Measurements from ENCODE around the gene GTF2H1.
A peak's percentile ranks its signal among the peaks of the same experiment; 100 is the strongest.

Gene GTF2H1

DNA sequence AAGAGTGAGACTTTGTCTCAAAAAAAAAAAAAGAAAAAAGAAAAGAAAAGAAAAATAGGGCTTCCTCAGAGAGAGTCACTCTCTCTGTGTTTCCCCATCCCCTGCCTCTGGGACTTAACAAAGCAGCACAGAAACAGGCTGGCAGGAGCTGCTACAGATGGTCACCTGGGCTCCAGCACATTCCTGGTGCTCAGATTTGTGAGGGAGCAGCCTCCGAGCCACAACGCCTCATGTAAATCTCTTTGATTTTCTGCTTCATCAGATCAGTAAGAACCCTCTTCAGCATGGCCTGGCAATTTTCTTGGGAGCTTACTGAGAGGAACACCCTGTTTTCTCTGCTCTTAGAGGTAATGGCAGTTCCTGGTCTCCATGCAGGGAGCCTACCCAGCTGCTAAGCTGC is 56.8 kb downstream of the GTF2H1 start:
- TF ChIP-seq GATA3 (IDR thresholded peaks at IDR 0.05; ENCODE audit: low read depth, low read length): no peak
- no peak for TF ChIP-seq GATA2 (IDR thresholded peaks at IDR 0.05; ENCODE audit: low read depth, low read length)

DNA sequence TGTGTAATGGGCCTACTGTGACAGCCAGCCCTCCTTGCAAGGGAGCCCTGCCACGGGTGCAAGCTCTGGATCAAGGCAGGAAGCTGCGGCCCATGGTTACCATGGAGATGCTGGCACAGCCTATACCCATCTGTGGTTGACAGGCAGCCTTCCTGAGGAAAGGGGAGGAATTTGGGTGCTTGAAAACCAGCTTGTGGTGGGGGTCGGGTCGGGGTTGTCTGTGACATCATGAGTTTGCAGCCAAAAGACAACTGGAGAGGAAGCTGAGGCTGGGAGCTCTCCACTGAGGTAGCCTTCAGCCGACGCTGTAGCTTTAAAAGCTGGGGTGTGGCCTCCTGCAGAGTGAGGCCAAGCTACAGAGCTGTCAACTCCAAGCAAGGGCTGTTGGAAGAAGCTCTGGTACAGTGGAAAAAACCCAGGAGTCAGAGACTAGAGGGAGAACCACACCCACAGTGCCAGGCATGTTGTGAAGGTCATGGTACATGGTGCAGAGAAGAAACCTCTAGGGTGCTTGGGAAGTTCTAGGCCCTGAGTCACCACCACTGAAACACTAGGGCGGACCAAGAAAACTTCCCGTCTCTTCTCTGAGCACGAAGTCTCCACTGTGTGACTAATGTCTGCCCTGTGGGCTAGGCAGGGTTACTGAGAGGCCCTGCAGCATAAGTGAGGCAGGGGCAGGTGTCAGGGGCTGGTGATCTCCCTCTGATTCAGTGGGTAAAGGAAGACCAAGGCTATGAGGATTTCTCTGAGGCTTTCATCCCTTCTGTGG is 61.2 kb downstream of the GTF2H1 start:
- no peak for TF ChIP-seq GATA3 (IDR thresholded peaks at IDR 0.05; ENCODE audit: low read depth, low read length)
- no peak for TF ChIP-seq GATA2 (IDR thresholded peaks at IDR 0.05; ENCODE audit: low read depth, low read length)

DNA sequence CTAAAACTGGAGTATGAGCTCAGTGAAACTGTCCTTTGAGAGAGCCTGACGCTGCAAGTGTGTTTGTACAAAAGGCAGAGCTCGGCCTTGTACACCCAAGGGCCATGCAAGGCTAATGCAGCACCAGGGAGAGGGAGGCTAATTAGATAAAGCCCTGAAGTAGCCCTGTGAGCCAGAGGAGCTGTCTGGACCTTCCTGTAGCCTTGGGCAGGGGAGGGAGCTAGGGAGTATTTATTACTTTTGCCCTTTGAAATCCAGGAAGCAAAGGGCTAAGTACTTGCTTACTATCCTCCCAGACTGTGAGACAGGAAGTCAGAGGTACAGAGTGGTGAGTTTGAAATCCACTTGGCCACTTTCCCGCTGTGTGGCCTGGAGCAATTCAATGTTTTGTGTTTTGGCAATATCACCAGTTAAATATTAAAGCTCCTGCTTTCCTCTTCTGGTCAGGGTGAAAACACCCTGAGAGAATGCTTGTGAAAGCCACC is 61.8 kb downstream of the GTF2H1 start:
- TF ChIP-seq GATA3 (IDR thresholded peaks at IDR 0.05; ENCODE audit: low read depth, low read length): no peak
- TF ChIP-seq GATA2 (IDR thresholded peaks at IDR 0.05; ENCODE audit: low read depth, low read length): no peak

DNA sequence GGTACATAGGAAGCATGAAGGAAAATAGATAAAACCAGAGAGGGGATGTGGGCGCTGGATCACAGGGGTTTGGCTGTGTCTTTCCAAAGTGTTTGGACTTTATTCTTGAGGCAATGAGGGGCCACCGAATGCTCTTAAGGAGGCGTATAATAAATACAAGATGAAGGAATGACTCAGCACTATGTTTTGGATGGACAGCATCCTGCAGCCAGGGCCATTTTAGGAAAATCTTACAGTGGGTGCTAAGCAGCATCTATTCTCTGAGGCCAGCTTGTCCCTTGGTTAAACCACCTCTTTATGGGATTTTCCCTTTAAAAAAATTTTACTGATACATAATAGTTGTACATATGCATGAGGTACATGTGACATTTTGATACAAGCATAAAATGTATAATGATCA is 67.7 kb downstream of the GTF2H1 start:
- no peak for TF ChIP-seq GATA2 (IDR thresholded peaks at IDR 0.05; ENCODE audit: low read depth, low read length)
- TF ChIP-seq GATA3 (IDR thresholded peaks at IDR 0.05; ENCODE audit: low read depth, low read length): no peak

DNA sequence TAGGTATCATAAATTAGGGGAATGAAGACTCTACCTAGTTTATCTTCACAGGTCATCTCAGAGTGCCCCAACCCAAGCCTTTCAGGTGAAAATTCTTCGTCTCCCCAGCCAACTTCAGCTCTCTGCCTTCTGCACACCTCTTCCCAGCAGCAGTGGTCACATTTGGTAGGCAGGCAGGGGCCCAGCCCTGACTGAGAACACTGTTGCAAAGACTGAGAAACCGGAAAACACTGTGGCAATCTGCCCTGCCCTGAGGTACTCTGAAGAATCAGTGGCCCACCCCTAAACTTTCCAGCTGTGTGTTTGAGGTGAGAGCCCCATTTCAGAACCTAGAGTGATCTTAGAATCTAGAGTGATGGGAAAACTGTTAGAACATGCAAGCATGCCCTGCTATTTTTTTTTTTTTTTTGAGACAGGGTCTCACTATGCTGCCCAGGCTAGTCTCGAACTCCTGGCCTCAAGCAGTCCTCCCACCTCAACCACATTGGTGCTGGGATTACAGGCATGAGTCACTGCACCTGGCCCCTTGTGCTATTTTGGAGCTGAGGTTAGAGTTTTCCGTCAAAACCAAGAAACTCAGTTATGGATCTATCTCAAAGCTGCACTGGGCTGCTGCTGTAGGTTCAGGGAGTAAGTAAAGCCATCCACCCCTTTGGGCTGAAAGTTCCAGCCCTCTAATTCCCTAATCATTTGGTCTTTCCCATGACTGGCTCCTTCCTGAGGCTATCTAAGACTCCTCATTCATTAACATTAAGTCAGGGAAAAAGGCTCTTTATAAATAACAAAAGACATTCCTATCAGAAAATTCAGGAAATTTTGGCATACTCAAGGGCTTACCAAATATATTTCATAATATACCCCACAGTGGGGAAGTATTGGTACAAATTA is 70.3 kb downstream of the GTF2H1 start:
- TF ChIP-seq GATA2 (IDR thresholded peaks at IDR 0.05; ENCODE audit: low read depth, low read length) (no peak), GATA3 (IDR thresholded peaks at IDR 0.05; ENCODE audit: low read depth, low read length) (no peak)

DNA sequence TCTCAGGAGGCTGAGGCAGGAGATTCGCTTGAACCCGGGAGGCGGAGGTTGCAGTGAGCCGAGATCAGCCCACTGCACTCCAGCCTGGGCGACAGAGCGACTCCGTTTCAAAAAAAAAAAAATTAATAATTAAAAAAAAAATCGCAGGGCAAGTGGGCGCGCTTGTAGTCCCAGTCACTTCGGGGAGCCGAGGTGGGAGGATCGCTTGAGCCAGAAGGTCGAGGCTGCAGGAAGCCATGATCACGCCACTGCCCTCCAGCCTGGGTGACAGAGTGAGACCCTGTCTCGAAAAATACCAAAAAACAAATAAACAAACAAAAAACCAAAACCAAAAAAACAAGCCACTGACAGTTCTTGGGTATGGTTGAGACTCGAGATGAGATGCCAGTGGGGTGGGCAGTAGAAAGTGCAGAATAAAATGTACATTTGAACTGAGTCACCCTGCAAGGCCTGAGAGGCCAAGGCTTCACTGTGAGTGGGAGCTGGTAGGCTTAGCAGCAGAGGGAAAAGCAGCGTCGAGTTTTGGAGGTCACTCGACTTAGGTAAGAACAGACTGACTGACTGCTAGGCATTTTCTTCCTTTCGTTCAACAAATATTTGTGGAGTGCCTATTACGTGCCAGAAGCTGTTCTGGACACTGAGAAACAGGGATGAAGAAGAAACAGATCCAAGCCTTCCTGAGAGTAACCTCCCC is 71.4 kb downstream of the GTF2H1 start:
- TF ChIP-seq GATA2 (IDR thresholded peaks at IDR 0.05; ENCODE audit: low read depth, low read length) (no peak), GATA3 (IDR thresholded peaks at IDR 0.05; ENCODE audit: low read depth, low read length) (no peak)

DNA sequence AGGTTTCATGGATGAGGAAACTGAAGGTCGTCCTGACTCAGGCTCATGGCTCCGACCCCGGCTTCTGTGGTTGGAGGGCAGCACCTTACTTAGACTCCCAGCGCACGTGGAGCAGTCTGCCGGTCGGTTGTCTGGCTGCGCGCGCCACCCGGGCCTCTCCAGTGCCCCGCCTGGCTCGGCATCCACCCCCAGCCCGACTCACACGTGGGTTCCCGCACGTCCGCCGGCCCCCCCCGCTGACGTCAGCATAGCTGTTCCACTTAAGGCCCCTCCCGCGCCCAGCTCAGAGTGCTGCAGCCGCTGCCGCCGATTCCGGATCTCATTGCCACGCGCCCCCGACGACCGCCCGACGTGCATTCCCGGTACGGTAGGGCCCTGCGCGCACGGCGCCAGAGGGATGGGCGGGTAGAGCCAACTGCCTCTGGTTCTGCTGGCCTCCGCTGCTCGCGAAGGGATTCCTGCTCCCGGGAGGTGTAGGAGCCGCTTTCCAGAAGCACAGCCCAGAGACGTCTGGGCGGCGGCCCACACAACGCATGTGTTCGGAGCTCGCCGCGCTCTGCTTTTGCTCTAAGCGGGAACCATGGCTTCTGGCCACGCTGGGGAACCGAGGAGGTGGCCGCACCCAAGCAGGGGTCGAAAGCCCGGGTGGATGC is 72.0 kb downstream of the GTF2H1 start, which contains the start of gene LDHA:
Gene LDHA (plus strand): TSS at position 289 of the 653 bp plus-strand sequence. CDS start 2,280 bp downstream, outside the sequence.
- no peak for TF ChIP-seq GATA3 (IDR thresholded peaks at IDR 0.05; ENCODE audit: low read depth, low read length)

DNA sequence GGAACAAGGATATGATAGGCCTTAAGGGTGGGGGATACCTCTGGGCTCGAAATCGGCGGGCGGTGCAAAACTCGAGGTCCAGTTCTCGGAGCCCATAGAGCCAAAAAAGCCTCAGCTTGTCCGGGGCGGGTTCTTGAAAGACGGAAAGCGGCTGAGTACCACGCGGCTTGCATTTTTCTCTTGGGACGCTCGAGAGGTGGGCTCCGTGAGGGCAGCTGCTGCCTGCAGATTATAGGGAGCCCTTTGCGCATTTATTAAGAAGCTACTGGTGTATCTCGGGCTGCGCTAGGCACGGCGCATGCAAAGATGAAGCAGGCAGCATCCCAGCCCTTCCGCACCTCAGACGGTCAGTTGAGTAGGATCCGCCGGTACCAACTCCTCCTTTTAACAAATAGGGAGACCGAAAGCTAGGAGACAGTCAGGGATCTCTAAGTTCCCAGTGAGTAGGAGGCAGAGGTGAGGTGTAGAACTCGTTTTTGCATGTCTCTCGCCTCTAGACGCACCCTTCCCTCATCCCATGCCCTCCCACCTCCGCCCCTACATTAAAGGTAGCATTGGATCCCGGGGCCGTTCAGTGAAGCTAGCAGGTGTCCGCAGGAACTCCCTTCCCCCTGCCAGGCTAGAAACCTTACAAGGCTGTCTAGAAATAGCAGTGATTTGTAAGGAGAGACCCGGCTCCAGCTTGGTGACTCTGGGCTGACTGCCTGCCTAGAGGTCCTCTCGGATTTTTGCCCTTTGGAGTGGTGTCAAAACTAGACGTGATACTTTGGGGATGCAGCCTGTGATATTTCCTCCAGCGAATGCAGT is 72.8 kb downstream of the GTF2H1 start:
- TF ChIP-seq GATA2 (IDR thresholded peaks at IDR 0.05; ENCODE audit: low read depth, low read length) (no peak), GATA3 (IDR thresholded peaks at IDR 0.05; ENCODE audit: low read depth, low read length) (no peak)

DNA sequence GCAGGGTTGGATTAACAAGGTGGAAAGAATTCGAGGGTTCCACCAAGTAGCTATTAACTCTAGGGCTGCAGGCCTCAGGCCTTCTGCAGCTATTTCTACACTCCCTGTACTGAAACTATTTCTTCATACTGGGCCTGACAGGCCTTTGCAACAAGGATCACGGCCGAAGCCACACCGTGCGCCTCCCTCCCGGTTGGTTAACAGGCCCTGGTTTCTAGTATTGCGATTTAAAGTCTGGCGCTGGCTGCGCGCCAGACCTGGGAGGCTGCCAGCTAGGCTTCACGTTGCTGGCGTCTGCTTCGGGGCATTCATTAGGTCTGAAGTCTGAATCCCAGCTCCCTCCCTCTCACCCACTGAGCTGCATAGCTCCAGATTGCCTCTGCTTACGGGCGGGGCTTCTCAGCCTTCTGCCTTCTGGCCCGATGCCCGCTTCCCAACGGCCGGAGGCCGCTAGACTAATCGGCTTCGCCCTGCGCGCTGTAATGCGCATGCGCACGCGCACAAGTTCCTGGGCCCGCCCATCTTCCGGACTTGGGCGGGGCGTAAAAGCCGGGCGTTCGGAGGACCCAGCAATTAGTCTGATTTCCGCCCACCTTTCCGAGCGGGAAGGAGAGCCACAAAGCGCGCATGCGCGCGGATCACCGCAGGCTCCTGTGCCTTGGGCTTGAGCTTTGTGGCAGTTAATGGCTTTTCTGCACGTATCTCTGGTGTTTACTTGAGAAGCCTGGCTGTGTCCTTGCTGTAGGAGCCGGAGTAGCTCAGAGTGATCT is 73.6 kb downstream of the GTF2H1 start:
- TF ChIP-seq GATA3 (IDR thresholded peaks at IDR 0.05; ENCODE audit: low read depth, low read length) (no peak), GATA2 (IDR thresholded peaks at IDR 0.05; ENCODE audit: low read depth, low read length) (0 out of 2 replicates have a peak, but pooled peaks have one; percentile 6)

DNA sequence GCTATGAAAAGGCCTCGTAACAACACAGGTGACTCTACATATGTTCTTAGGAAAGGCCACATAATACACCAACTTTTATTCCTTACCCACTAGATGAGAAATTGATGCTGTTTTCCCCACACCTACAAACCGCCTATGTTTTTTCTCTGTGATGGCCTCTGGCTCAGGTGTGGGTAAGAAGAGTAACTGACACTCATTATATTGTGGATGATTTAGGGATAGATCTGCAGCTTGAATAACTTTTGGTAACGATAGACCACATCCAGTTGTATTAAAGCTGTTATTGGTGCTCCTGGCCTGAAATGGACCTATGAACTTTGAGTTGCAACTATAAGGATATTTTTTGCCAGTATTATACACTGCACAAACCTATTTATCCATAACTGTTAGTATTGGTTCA is 75.6 kb downstream of the GTF2H1 start:
- TF ChIP-seq GATA2 (IDR thresholded peaks at IDR 0.05; ENCODE audit: low read depth, low read length) (no peak), GATA3 (IDR thresholded peaks at IDR 0.05; ENCODE audit: low read depth, low read length) (no peak)

DNA sequence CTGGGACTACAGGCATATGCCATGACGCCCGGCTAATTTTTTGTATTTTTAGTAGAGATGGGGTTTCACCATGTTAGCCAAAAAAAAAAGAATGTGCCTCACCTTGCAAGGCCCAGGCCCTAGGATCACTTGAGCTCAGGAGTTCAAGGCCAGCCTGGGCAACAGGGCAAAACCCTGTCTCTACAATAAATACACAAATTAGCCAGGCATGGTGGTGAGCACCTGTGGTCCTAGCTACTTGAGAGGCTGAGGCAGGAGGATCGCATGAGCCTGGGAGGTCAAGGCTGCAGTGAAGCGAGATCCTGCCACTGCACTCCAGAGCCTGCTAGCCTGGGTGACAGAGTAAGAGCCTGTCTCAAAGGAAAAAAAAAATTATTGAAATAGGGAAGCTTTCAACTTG is 81.7 kb downstream of the GTF2H1 start:
- TF ChIP-seq GATA2 (IDR thresholded peaks at IDR 0.05; ENCODE audit: low read depth, low read length): no peak
- no peak for TF ChIP-seq GATA3 (IDR thresholded peaks at IDR 0.05; ENCODE audit: low read depth, low read length)
